ENCODE results near the gene ATPAF2.

DNA sequence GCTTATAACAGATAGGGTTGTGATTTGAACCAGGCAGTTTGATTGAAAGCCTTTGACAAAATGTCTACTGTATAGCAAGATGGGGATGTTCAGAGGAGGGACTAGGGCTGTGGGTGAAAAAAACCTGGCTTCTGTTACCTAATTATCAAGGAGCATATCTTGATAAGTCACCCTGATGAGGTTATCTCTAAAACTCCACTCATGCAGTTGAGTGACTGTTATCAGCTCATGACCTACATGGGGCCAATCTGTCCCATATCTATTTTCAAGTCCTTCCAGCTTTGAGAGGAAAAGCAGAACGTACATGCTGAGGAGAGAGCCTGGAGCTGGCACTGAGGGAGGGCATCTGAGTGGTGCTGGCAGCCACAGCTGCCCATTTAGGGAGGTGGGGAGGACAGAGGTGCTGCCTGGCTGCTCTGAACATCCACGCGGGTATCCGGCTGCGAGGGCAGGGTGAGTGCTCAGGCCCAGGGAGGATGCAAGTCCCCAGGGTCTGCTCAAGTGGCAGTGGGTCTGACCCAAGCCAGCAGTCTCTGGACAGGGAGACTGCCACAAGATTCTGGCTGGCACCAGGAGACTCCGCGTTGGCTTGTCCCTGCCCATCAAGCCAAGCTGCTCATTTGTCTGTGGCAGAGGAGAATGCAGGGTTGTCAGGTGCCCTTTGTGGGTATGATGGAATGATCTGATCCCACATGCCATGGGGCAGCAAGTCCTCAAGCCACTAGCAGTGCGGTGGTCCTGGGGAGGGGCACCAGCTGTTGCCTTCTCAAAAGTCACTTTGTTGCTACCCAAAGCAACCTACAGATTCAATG is 29.2 kb downstream of the ATPAF2 start:
- TF ChIP-seq CTCF (IDR thresholded peaks at IDR 0.05; ENCODE audit: extremely low read depth in 1 of 2, insufficient read depth in 1 of 2, low read depth in 1 of 2, low read length in 2 of 2) = no peak
- TF ChIP-seq POLR2A (IDR thresholded peaks at IDR 0.05; ENCODE audit: low read depth, low read length) = no peak
- no peak for TF ChIP-seq POLR2AphosphoS5 (IDR thresholded peaks at IDR 0.05; ENCODE audit: insufficient read depth, low read depth, low read length)
- no peak for TF ChIP-seq JUN (IDR thresholded peaks at IDR 0.05; ENCODE audit: borderline replicate concordance, insufficient read depth, insufficient read length, low read depth)
- no peak for TF ChIP-seq EZH2 (IDR thresholded peaks at IDR 0.05; ENCODE audit: borderline replicate concordance, low read depth, low read length, severe bottlenecking)
- no peak for TF ChIP-seq MAX (IDR thresholded peaks at IDR 0.05; ENCODE audit: insufficient read depth, insufficient read length)
- no peak for TF ChIP-seq MYC (IDR thresholded peaks at IDR 0.05; ENCODE audit: low read depth, low read length)

Data from endothelial cell of umbilical vein (primary cell).